Measurements from ENCODE around the gene DDIT4.
"Not testable (repeated sequence)": the region's sequence is repeated elsewhere in the genome, so short reads cannot be mapped to it uniquely, and the experiment has no call there.

The DDIT4 gene, protein sequence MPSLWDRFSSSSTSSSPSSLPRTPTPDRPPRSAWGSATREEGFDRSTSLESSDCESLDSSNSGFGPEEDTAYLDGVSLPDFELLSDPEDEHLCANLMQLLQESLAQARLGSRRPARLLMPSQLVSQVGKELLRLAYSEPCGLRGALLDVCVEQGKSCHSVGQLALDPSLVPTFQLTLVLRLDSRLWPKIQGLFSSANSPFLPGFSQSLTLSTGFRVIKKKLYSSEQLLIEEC

DNA sequence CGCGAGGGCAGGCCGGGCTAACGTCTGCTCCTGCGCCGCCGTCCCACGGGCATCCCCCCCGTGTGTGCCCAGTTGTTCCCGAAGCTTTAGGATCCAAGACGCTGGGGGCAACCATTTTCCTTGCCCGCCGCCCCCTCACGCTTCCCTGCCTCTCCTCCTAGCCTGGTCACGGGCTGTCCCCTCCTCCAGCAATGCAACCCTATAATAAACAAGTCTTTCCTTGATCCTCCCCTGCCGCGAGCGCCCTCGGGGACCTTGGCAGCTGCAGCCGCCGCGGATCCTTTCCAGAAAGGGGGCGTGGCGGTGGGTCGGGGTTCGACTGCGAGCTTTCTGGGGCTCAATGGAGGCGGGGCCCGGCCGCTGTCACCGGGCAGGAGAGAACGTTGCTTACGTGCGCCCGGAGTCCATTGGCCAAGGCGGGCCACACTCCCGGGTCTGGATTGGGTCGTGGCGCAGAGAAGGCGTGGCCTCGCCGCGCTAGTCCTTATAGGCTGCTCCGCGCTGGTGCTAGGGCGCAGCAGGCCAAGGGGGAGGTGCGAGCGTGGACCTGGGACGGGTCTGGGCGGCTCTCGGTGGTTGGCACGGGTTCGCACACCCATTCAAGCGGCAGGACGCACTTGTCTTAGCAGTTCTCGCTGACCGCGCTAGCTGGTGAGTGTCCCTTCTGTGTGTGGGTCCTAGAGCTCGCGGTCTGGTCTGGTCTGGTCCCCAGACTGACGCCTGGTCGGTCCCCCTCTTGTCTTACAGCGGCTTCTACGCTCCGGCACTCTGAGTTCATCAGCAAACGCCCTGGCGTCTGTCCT, at the start of gene DDIT4:
Gene DDIT4, plus strand, starts transcription at position 515 of the 803 bp plus-strand sequence. CDS start 293 bp downstream, outside the sequence.
- peak; percentile 99 for DNase-seq (ENCODE audit: low read depth, low spot score)

DNA sequence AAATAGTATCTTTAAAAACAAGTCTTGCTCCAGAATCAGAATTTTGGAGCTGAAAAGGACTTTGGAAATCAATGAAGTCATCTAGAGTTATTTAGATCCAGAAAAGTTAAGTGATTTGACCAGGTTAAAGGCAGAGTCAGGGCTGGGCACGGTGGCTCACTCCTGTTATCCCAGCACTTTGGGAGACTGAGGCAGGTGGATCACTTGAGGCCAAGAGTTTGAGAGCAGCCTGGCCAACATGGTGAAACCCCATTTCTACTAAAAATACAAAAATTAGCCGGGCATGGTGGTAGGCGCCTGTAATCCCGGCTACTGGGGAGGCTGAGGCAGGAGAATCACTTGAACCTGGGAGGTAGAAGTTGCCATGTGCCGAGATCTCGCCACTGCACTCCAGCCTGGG, 49.5 kb upstream of the DDIT4 start:
- DNase-seq (ENCODE audit: low read depth, low spot score): not testable (repeated sequence)

DNA sequence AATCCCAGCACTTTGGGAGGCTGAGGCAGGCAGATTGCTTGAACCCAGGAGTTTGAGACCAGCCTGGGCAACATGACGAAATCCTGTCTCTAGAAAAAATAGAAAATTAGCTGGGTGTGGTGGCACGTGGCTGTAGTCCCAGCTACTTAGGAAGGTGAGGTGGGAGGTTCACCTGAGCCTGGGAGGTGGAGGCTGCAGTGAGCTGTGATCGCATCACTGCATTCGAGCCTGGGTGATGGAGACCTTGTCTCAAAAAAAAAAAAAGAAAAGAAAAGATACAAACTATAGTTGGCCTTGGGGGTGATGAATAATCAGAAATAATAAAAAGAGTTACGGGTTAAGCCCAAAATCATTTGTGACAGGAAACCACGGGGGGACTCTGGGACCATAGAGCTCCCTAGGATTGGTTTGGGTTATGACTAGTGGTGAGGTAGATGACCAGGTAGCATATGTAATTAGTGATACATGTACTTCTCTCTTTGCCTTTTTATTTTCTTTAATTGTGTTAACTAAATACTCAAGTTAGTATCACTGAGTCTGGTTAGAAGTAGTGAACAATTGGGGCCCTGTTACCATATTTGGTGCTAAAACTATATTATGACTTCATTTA, 47.2 kb upstream of the DDIT4 start:
- DNase-seq (ENCODE audit: low read depth, low spot score): no peak

DNA sequence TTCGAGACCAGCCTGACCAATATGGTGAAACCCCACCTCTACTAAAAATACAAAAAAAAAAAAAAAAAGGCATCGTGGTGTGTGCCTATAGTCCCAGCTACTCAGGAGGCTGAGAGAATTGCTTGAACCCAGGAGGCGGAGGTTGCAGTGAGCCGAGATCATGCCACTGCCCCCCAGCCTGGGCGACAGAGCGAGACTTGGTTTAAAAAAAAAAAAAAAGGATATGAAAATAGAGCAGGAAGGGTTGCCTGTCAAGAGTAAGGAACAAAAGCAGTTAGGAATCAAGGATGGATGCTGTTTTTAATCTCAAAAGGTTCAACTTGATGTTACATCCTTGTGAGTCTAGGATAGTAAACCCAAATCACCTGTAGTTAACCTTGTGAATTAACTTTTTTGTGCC, 45.9 kb upstream of the DDIT4 start:
- DNase-seq (ENCODE audit: low read depth, low spot score): no peak

DNA sequence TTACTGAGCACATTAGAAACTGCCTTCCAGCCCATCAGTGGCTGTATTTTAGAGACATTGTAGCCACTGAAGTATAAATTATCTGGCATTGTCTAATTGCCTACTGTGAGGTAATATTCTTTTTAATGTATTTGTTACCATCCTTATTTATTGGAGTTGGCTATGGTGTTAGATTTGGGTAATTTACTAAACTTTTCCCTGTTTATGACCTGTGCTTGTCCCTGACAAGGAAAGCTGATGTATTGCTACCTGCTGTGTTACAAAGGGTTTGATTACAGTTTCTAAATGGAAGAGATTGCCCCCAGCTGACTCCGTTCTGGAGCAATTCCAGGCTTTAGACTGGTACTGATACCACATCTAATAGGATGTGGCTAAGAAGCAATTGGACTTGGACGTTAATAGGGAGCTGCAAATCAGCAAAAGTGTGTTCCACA, 45.4 kb upstream of the DDIT4 start:
- no peak for DNase-seq (ENCODE audit: low read depth, low spot score)

DNA sequence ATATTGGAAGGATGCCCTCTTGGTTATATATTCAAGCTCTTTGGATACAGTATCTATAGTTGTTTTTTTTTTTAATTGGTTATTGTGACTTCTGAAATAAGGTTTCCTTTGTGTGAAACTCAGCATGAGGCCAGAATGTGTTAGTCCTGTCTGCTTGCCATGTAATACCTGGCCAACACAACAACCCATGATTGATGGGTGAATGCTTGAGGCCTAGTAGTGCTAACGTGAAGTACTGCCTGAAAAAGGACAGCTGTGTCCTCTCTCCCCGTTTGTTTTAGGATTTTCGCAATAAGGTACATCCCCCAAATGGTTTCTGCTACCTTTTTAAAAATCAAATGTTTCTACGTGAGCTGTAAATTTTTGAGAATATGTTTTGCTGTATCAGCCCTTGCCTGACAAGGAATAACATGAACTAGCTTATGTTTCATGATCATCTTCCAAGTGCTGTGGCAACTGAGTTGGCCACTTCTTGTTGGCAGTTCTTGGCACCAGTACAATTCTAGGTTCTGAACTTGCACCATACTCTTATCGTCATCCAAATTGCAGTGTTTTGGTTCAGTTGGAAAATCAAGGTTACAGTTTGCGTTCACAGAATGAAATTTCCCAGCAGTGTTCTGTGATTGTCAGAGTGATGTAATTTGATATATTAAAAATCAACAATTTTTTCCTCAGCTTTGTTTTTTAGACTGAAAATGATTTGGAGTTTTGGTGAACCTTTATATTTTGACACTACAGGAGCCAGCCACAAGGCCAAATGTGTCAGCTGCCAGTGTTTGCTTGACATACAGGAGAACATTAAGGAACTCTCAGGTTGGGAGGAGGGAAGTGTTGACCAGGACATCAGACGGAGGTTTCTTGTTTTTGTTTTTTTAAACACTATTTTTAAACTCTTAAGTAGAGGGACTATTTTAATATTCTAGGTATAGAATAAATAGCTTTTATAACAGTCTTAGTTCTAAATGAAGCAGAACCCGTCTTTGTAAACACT, 44.2 kb upstream of the DDIT4 start:
- no peak for DNase-seq (ENCODE audit: low read depth, low spot score)

DNA sequence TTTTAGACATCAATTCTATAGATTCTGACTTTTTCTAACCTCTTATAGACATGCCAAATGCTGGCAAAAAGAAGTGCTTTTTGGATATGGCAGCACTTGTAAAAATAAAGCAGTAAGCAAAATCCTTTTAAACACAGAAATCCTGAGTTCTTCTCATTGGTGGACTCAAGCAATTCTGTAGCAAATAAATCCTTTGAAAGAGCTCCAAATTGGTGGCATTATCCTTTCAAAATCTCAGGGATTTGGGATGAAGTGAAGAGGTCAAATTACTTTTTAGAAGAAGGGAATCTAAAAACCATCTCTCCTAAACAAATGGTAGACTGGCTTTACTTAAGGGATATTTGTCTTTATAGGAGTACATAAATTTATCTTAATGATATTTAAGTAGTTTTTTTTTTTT, 40.1 kb upstream of the DDIT4 start:
- no peak for DNase-seq (ENCODE audit: low read depth, low spot score)

DNA sequence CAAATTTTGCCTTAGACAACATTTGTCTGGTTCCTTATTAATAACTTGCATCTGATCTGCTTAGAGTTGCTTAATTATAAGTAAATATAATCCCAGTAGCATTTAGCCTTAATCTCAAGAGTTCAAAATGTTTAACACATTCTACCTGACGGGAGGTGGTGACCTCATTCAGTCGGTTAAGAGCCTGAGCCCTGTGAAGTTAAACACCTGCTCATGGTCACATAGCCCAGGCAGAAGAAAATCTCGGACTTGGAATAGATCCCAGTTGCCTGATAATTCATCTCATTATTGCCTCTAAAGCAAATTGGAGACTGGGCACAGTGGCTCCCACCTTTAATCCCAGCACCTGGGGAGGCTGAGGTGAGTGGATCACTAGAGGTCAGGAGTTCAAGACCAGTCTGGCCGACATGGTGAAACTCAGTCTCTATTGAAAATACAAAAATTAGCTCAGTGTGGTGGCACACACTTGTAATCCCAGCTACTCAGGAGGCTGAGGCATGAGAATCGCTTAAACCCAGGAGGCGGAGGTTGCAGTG, 39.1 kb upstream of the DDIT4 start:
- no peak for DNase-seq (ENCODE audit: low read depth, low spot score)

DNA sequence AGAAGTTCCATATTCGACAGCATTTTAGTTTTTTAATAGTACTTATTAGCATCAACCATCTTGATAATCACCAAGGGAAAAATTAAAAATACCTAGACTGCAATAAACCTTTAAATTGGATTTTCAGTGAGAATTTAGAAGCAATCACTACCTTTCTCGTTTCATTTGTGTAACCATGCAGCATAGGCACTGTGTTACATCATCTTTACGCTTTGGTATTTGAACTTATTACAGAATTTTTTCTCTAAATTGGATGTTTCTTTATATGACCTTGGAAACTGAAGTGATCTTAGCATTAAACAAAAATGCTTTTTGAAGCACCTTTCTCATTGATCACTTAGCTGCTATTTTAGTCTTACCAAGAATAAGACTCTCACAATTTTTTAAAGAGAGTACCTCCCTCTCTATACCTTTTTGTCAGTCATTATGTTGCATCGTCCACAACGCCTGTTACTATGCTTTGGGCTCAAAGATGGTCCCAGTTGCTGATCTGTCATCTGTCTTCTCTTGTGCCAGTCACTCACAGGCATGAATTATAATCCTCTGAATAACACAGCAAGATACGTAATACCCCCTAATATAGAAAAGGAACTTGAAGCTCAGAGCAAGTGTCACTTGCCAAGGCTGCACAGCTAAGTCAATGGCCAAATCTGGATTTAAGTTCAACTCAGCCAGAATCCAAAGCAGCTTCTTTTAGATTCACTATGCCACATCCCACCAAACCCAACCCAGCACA, 38.0 kb upstream of the DDIT4 start:
- no peak for DNase-seq (ENCODE audit: low read depth, low spot score)

DNA sequence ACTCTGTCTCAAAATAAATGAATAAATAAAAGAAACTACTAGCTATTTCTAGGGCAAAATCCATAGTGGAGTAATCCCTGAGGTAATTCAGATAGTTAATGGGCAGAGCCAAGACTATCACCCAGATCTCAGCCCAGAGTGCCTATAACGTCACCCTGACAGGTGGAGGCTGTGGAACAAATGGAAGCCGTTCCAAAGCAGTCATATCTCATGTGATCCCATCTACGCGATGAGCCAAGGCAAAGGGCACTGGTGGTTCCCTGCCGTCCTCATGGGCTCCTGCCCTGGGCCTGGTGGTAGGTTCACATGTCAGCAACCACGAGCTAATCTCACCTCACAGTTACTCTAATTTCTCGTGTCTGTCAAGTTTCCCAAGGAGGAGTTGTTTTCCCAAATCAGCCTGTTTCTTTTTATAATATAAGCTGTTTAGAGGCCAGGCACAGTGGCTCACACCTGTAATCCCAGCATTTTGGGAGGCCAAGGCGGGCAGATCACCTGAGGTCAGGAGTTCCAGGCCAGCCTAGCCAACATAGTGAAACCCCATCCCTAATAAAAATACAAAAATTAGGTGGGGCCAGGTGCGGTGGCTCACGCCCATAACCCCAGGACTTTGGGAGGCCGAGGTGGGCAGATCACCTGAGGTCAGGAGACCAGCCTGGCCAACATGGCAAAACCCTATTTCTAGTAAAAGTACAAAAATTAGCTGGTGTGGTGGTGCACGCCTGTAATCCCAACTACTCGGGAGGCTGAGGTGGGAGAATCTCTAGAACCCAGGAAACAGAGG, 35.1 kb upstream of the DDIT4 start:
- no peak for DNase-seq (ENCODE audit: low read depth, low spot score)

DNA sequence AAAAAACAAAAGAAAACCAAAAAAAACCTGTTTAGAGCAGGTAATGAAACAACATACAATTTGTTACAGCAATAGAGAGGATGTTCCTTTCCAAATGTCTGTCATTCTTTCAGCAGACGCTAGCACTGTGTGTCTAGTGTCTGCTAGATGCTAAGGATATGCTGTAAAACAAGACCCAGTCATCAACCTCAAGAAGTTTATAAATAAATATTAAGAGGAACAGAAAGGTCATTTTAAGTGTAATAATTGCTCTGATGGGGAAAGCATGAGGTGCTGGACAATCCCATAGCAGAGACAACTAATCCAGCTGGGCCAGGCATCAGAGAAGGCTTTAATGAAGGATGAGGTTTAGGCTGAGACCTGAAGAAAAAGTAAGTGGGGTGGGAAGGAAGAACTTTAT, 34.3 kb upstream of the DDIT4 start:
- no peak for DNase-seq (ENCODE audit: low read depth, low spot score)

DNA sequence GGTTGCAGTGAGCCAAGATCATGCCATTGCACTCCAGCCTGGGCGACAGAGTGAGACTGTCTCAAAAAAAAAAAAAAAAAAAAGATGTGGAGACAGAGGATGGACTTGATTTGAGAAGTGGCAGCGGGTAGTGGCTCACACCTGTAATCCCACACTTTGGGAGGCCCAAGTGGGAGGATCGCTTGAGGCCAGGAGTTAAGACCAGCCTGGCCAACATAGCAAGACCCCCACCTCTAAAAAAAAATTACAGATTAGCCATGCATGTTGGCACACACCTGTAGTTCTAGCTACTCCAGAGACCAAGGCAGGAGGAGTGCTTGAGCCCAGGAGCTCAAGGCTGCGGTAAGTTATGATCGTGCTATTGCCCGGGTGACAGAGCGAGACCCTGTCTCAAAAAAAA, 33.4 kb upstream of the DDIT4 start:
- no peak for DNase-seq (ENCODE audit: low read depth, low spot score)

DNA sequence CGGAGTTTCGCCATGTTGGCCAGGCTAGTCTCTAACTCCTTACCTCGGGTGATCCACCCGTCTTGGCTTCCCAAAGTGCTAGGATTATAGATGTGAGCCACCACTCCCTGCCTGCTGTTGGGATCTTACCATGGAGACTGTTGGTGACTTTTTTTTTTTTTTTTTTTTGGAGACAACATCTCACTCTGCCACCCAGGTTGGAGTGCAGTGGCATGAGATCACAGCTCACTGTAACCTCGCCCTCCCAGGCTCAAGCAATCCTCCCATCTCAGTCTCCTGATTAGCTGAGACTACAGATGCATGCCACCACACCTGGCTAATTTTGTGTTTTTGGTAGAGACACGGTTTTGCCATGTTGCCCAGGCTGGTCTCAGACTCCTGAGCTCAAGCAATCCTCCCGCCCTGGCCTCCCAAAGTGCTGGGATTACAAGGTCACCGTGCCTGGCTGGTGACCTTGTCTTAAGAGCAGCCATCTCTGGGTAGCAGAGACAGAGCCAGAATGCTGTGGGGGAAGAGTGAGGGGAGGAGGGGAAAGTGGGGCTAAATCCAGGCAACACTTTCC, 32.0 kb upstream of the DDIT4 start:
- DNase-seq (ENCODE audit: low read depth, low spot score): no peak

DNA sequence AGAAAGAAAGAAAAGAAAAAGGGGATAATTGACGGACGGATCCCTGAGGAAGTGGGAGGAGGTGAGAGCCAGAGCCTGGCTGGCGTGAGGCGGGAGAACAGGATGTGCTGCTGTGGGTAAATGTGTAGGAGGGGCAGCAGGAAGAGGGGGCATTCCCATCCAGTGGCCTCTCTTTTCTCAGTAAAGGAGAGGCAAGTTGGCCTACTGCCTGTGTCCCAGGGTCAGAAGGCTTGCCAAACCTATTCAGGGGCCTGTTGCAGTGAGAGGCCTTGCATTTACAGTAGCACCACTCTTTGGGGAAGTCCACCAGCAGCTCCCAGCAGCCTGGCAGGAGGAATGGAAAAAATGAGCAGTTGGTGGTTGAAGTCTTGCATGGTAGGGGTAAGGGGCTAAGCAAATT, 31.0 kb upstream of the DDIT4 start:
- peak; percentile 22 for DNase-seq (ENCODE audit: low read depth, low spot score)

DNA sequence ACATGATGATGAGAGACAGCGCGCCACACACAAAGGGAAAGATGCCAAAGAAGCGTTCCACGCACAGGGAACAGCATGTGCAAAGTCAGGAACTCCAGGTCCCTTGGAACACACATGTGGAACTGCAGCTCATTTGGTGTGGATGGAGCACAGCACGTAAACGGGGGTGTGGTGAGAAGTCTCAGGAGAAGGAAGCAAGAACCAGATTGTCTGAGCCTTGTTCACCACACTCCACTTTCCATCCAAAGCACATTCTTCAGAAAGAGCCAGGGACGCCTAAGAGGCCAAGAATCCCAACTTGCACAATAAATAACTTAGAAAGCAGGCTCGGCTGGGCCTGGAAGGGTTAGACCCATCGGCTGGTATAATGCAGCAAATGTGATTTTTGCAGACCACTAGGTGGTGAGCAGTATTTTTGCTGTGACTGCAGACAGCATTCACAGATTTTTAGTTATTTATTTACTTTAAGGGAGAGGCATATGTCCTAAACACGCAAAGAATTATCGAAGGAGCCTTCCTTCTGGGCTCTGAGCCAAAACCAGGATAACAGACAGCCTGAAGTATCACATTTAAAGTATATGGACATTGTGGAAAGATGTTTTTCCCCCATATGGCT, 29.8 kb upstream of the DDIT4 start:
- peak; percentile 23 for DNase-seq (ENCODE audit: low read depth, low spot score)

DNA sequence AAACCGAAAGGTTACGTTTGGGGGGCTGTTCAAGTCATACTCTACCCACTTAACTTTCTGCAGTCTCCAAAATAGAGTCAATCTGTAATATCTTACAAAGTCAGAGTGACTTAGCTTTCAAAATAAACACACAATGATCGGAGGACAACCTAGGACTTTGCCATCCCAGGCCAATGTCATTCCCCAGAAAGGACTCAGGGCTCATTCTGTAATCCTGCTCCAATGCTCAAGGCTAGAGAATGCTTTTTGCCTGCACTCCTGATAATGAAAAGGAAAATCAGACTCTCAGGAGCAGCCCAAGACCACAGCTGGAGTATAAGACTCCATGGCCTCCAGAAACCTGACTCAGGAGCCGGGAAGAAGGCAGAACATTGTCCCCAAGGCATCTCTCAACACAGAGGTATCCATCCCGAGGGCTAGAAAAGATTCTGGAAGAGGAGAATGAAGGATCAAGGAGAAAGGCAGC, 29.1 kb upstream of the DDIT4 start:
- no peak for DNase-seq (ENCODE audit: low read depth, low spot score)

DNA sequence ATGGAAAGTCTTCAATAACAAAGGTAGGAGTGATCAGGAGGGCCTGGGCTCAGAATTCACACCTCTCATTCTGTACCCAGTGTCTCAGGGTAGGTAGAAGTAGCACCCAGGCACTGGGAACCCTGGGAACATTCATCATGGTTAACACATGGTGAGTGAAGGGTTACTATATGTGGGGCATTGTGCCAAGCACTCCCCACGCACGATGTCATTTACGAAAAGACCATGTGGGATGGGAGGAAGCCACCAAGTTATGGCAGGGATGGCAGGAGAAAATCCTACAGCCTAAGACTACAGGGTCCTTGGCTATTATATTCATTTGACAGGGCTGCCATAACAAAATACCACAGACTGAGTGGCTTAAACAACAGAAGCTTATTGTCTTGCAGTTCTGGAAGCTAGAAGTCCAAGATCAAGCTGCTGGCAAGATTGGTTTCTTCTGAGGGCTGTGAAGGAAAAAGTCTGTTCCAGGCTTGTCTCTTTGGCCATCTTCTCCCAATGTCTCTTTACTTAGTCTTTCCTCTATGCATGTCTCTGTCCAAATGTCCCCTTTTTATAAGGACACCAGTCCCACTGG, 27.7 kb upstream of the DDIT4 start:
- DNase-seq (ENCODE audit: low read depth, low spot score): no peak

DNA sequence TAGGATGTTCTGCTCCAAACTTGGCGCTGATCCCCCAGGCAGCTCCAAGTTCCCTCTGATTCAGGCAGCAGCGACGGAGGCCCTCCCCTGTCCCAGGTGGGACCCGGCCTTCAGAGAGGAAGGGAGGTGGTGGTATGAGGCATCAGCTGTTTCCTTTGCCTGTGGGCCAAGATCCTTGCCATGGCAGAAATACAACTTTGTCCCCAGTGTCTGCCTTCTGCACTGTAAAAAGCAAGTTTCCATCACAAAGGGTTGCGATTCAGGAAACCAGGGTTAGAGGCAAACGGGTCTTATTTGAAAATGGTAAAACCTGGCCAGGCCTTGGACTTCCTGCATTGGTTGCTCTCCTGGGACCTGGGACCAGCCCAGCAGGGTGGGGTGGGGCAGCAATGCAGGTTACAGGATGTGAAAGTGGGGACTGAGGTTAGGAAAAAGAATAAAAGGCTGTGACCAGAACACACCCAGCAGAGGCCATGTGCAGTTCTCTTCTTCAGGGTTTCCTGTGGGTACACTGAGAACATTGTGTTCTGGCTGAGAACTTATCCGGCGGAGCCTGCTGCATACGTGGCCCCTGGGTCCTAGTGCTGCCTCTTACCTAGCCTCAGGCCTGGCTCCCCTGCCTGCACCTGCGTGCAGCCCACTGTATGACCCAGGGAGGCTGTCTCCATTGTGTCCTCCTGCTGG, 25.1 kb upstream of the DDIT4 start:
- DNase-seq (ENCODE audit: low read depth, low spot score): peak; percentile 60

All from ELF-1 (cell line).